ENCODE data around the gene NEUROD4.

- TF ChIP-seq ATF3 (CRISPR knock-in tag; conservative IDR thresholded peaks at IDR 0.05), result no peak
- TF ChIP-seq CTCF (IDR thresholded peaks at IDR 0.05), result no peak
- TF ChIP-seq ZNF121 (CRISPR knock-in tag; IDR thresholded peaks at IDR 0.05), result no peak
These were observed 38.3 kb downstream of the NEUROD4 start for GRCh38 chr12:55058082-55058481.
